T-helper 2 cell treated with Interferon-gamma antibody and Interleukin-4, amounts not matched to agents 5 μg/mL and 100 μg/mL, for 36 hours (primary cell): ENCODE results near the gene COX6B1.
"Not testable (repeated sequence)": the region's sequence is repeated elsewhere in the genome, so short reads cannot be mapped to it uniquely, and the experiment has no call there.

ENCODE experiments used
- DNase-seq: peaks from one replicate; pipeline ENCODE4 v3.0.0; 2021; ENCODE audit warnings: low spot score
- H3K27ac Mint-ChIP-seq: one replicate; pipeline ENCODE4 v1.8.0; 2021; ENCODE audit warnings: mild to moderate bottlenecking, mixed read lengths
- H3K27me3 Mint-ChIP-seq: one replicate; pipeline ENCODE4 v1.8.0; 2021; ENCODE audit warnings: low read depth, mixed read lengths
- H3K36me3 Mint-ChIP-seq: one replicate; pipeline ENCODE4 v1.8.0; 2021; ENCODE audit warnings: low read depth, mixed read lengths
- H3K4me1 Mint-ChIP-seq: one replicate; pipeline ENCODE4 v1.8.0; 2021; ENCODE audit warnings: low read depth, mixed read lengths
- H3K4me3 Mint-ChIP-seq: one replicate; pipeline ENCODE4 v1.8.0; 2022; ENCODE audit warnings: mild to moderate bottlenecking, moderate library complexity, mixed read lengths
- H3K9me3 Mint-ChIP-seq: one replicate; pipeline ENCODE4 v1.8.0; 2021; ENCODE audit warnings: mixed read lengths

The COX6B1 gene

GRCh38 chr19:35642798-35643254 lies 5.3 kb upstream of the COX6B1 start:
- Mint-ChIP-seq H3K36me3 (peaks cover 6% of the 10 kb centered on the region), H3K27ac (peak overlapping the region; percentile 69), H3K4me3 (peak overlapping the region; percentile 78), H3K27me3 (no peaks in the 10 kb centered on the region), H3K9me3 (no peaks in the 10 kb centered on the region), H3K4me1 (peaks cover 35% of the 10 kb centered on the region)
- no peak for DNase-seq

GRCh38 chr19:35643255-35644205 lies 4.6 kb upstream of the COX6B1 start:
- peaks cover 35% of the 10 kb centered on the region for H3K4me1 Mint-ChIP-seq
- peaks cover 2% of the 10 kb centered on the region for H3K36me3 Mint-ChIP-seq

GRCh38 chr19:35644206-35644986 lies 3.7 kb upstream of the COX6B1 start:
- H3K4me3 Mint-ChIP-seq: peak overlapping the region; percentile 78
- peaks cover 40% of the 10 kb centered on the region for H3K4me1 Mint-ChIP-seq
- H3K9me3 Mint-ChIP-seq: no peaks in the 10 kb centered on the region
- DNase-seq: peak; percentile 95
- H3K27ac Mint-ChIP-seq: peak overlapping the region; percentile 89
- H3K36me3 Mint-ChIP-seq: peaks cover 4% of the 10 kb centered on the region
- no peaks in the 10 kb centered on the region for H3K27me3 Mint-ChIP-seq

More at GRCh38 chr19:35643255-35644205, 4.6 kb upstream of the COX6B1 start:
- peak; percentile 78 for DNase-seq
- Mint-ChIP-seq H3K27ac (peak overlapping the region; percentile 89), H3K27me3 (no peaks in the 10 kb centered on the region), H3K9me3 (no peaks in the 10 kb centered on the region), H3K4me3 (peak overlapping the region; percentile 78)

- Mint-ChIP-seq H3K27ac (peak overlapping the region; percentile 89), H3K27me3 (no peaks in the 10 kb centered on the region), H3K36me3 (peaks cover 4% of the 10 kb centered on the region), H3K4me1 (peaks cover 40% of the 10 kb centered on the region), H3K4me3 (peak overlapping the region; percentile 78), H3K9me3 (no peaks in the 10 kb centered on the region)
- peak; percentile 76 for DNase-seq
Observed at GRCh38 chr19:35644987-35645679, 3.0 kb upstream of the COX6B1 start.

- H3K4me1 Mint-ChIP-seq: peaks cover 40% of the 10 kb centered on the region
Observed at GRCh38 chr19:35645680-35646511, 2.2 kb upstream of the COX6B1 start.

GRCh38 chr19:35650581-35650980 lies 2.5 kb downstream of the COX6B1 start:
- no peaks in the 10 kb centered on the region for H3K27me3 Mint-ChIP-seq
- peaks cover 17% of the 10 kb centered on the region for H3K4me1 Mint-ChIP-seq
- H3K9me3 Mint-ChIP-seq: no peaks in the 10 kb centered on the region
- peaks cover 28% of the 10 kb centered on the region for H3K36me3 Mint-ChIP-seq
- no peak overlapping the region for H3K4me3 Mint-ChIP-seq
- H3K27ac Mint-ChIP-seq: no peak overlapping the region
- DNase-seq: no peak

More at GRCh38 chr19:35645680-35646511, 2.2 kb upstream of the COX6B1 start:
- Mint-ChIP-seq H3K4me3 (no peak overlapping the region), H3K27ac (peak overlapping the region; percentile 17), H3K36me3 (peaks cover 5% of the 10 kb centered on the region), H3K27me3 (no peaks in the 10 kb centered on the region), H3K9me3 (no peaks in the 10 kb centered on the region)
- DNase-seq: no peak

- H3K36me3 Mint-ChIP-seq: peaks cover 44% of the 10 kb centered on the region
- H3K4me3 Mint-ChIP-seq, H3K27ac Mint-ChIP-seq, H3K9me3 Mint-ChIP-seq, H3K27me3 Mint-ChIP-seq, H3K4me1 Mint-ChIP-seq, DNase-seq: not testable (repeated sequence)
Observed at GRCh38 chr19:35654828-35655227, 6.7 kb downstream of the COX6B1 start.

GRCh38 chr19:35655600-35655999 lies 7.5 kb downstream of the COX6B1 start:
- H3K27me3 Mint-ChIP-seq: no peaks in the 10 kb centered on the region
- DNase-seq: no peak
- peaks cover 46% of the 10 kb centered on the region for H3K36me3 Mint-ChIP-seq
- peaks cover 9% of the 10 kb centered on the region for H3K4me1 Mint-ChIP-seq
- no peak overlapping the region for H3K27ac Mint-ChIP-seq
- no peaks in the 10 kb centered on the region for H3K9me3 Mint-ChIP-seq
- H3K4me3 Mint-ChIP-seq: no peak overlapping the region

- H3K27me3 Mint-ChIP-seq: no peaks in the 10 kb centered on the region
- H3K36me3 Mint-ChIP-seq: peaks cover 40% of the 10 kb centered on the region
- H3K9me3 Mint-ChIP-seq: no peaks in the 10 kb centered on the region
Observed at GRCh38 chr19:35656700-35657099, 8.6 kb downstream of the COX6B1 start.

GRCh38 chr19:35657904-35658700 lies 10.0 kb downstream of the COX6B1 start:
- no peak overlapping the region for H3K4me3 Mint-ChIP-seq
- DNase-seq: no peak
- H3K27me3 Mint-ChIP-seq: no peaks in the 10 kb centered on the region
- H3K36me3 Mint-ChIP-seq: peaks cover 35% of the 10 kb centered on the region
- peaks cover 7% of the 10 kb centered on the region for H3K4me1 Mint-ChIP-seq
- H3K9me3 Mint-ChIP-seq: no peaks in the 10 kb centered on the region
- H3K27ac Mint-ChIP-seq: no peak overlapping the region

More at GRCh38 chr19:35656700-35657099, 8.6 kb downstream of the COX6B1 start:
- Mint-ChIP-seq H3K4me1 (peaks cover 9% of the 10 kb centered on the region), H3K4me3 (no peak overlapping the region), H3K27ac (no peak overlapping the region)
- no peak for DNase-seq

GRCh38 chr19:35661995-35662340 lies 13.8 kb downstream of the COX6B1 start:
- H3K4me1 Mint-ChIP-seq: peaks cover 3% of the 10 kb centered on the region
- no peak for DNase-seq
- H3K36me3 Mint-ChIP-seq: peaks cover 14% of the 10 kb centered on the region
- no peak overlapping the region for H3K27ac Mint-ChIP-seq
- no peaks in the 10 kb centered on the region for H3K27me3 Mint-ChIP-seq
- H3K9me3 Mint-ChIP-seq: no peaks in the 10 kb centered on the region
- no peak overlapping the region for H3K4me3 Mint-ChIP-seq

- H3K27ac Mint-ChIP-seq: no peak overlapping the region
- peaks cover 2% of the 10 kb centered on the region for H3K27me3 Mint-ChIP-seq
- H3K4me3 Mint-ChIP-seq: no peak overlapping the region
- no peaks in the 10 kb centered on the region for H3K4me1 Mint-ChIP-seq
- no peak for DNase-seq
- H3K9me3 Mint-ChIP-seq: no peaks in the 10 kb centered on the region
- H3K36me3 Mint-ChIP-seq: peaks cover 3% of the 10 kb centered on the region
Observed at GRCh38 chr19:35663981-35664380, 15.9 kb downstream of the COX6B1 start.
